Activated CD4-positive, CD25-positive, alpha-beta regulatory T cell treated with anti-CD3 and anti-CD28 coated beads, Interleukin-2, amount 50 U/mL, for 24 hours (primary cell): ENCODE results near the gene ARFGAP2.
"Not testable (repeated sequence)": the region's sequence is repeated elsewhere in the genome, so short reads cannot be mapped to it uniquely, and the experiment has no call there.

ENCODE experiments used
- ATAC-seq, 2 donors: fragments of 150-1000 bp; cut with Tn5 transposase; one replicate each; pipeline ENCODE4 v1.10.0; 2021; ENCODE audit warnings: mild to moderate bottlenecking in 1 of 2, moderate library complexity in 1 of 2

Gene ARFGAP2

GRCh38 chr11:47147250-47147649 lies 29.4 kb downstream of the ARFGAP2 start:
- no peak for ATAC-seq

GRCh38 chr11:47144541-47144940 lies 32.1 kb downstream of the ARFGAP2 start:
- no peak for ATAC-seq

- no peak for ATAC-seq
Measured at GRCh38 chr11:47143322-47143721, 33.4 kb downstream of the ARFGAP2 start.

GRCh38 chr11:47139878-47140277 lies 36.8 kb downstream of the ARFGAP2 start:
- ATAC-seq = no peak

- no peak for ATAC-seq
Measured at GRCh38 chr11:47137476-47137875, 39.2 kb downstream of the ARFGAP2 start.

- ATAC-seq = no peak
Measured at GRCh38 chr11:47136921-47137320, 39.8 kb downstream of the ARFGAP2 start.

- no peak for ATAC-seq
Measured at GRCh38 chr11:47136327-47136726, 40.4 kb downstream of the ARFGAP2 start.

DNA sequence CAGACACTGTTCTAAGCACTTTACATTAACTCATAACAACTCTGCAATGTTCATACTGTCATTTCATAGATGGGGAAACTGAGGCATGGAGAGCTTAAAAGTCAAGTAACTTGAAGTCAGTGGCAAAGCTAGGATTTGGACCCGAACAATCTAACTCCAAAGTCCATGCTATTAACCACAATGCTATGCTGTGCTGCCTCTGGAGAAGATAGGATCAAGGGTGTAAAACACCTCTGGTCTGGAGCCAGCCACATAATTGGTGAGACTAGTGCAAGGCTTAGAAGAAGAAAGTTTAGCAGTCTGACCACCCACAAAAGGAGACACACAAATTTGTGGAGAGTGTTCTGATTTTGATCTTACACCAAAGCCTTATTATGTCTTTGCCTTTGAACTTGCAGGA lies 43.7 kb downstream of the ARFGAP2 start:
- ATAC-seq = no peak

DNA sequence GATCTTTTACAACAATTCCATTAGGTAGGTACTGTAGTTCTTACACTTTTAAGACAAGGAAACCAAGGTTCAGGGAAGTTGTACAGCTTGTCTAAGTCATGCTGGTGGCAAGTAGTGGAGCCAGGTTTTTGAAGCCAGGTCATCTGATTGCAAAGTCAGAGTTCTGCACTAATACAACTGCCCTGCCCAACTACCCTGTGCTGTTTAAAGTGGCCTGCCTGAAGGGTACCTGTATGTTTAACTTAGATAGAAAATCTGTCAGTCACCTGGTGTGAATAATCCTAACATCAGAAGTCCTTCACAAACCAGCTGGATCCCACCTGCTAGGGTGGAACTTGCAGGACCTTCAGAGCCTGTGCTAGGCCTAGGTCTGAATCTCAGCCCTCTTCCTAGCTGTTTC lies 44.2 kb downstream of the ARFGAP2 start:
- ATAC-seq = no peak

- ATAC-seq = no peak
Measured at GRCh38 chr11:47131136-47131535, 45.5 kb downstream of the ARFGAP2 start.

DNA sequence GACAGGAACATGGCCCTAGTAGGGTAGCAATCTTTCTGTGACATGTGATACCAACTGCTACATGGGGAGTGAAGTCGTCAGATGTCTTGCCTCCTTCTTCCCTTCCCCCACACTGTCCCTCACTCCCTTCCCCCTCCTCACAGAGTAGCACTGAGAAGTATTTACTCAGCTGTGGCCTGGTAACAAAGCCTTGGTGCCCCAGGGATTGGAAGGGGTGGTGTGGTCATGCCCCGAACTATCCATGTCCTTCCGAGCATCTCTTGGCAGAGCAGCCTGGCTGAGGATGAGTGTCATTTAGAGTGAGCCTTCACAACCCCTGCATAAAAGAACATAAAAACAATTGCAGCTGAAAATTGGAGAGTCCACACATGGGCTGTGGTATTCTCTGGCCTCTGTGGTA lies 46.1 kb downstream of the ARFGAP2 start:
- no peak for ATAC-seq

GRCh38 chr11:47127213-47127612 lies 49.5 kb downstream of the ARFGAP2 start:
- ATAC-seq = no peak

DNA sequence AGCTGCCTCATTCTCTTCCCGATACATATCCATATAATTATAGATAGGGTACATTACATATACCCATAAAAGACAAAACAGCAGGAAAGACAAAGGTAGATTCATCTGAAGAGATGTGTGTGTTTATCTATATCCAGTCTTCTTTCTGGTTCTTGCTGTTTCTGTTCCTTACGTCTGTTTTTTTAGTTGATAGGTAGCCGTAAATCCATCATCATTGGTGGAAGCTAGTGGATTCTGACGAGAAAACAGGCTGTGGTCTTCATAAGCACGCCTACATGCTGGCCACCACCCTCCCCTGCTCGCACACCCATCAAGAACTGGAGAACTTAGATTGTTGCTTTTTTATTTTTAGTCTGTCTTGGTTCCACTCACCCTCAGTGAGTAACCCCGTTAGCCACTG lies 51.6 kb downstream of the ARFGAP2 start:
- no peak for ATAC-seq

GRCh38 chr11:47124675-47125074 lies 52.0 kb downstream of the ARFGAP2 start:
- ATAC-seq = no peak

DNA sequence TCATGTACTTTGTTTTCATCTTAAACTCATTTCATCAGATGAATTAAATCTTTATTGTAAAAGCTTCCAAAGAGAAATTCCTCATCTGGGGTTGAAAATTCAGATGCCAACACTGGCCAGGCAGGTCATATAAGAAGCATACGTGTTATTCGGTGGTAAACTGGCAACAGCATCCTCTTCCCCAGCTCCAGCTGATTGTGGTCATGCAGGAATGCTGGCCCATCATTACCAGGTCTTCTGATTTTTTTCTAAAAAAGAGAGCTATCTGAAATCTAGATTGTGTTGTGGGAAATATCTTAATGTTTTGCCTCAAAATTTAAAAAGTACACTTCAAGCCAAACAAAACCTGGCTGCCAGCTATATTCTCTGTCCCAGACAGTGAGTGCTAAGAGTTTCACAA lies 53.6 kb downstream of the ARFGAP2 start:
- ATAC-seq = no peak

DNA sequence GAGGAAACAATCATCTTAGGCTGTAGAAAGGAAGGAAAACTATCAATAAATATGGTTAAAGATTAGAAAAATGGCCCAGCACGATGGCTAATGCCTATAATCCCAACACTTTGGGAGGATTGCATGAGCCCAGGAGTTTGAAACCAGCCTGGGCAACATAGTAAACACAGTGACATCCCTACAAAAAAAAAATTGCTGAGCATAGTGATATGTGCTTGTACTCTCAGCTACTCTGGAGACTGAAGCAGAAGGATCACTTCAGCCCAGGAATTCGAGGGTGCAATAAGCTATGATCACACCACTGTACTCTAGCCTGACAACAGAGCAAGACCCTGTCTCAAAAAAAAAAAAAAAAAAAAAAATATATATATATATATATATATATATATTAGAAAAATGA lies 54.9 kb downstream of the ARFGAP2 start:
- ATAC-seq = no peak

DNA sequence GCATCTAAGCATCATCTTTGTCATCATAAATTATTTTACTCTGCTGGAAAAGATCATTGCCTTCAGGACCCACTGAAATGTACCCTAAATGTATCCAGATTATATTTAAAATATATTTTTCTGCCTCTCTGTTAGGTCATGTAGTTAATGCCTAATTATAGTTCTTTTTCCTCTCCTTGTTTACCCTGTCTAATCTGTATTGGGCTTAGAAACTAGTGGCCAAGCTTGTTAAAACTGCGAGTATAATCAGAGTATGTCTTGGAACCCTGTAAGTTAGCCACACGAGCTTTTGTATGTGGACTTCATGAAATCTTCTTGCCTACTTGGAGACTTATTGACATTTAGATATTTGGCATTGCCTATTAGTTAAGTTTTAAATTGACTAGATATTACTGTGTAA lies 55.6 kb downstream of the ARFGAP2 start:
- ATAC-seq = no peak

GRCh38 chr11:47118958-47119688 lies 57.6 kb downstream of the ARFGAP2 start:
- ATAC-seq = not testable (repeated sequence)
